ENCODE results near the gene RNF4.
"Not testable (repeated sequence)": the region's sequence is repeated elsewhere in the genome, so short reads cannot be mapped to it uniquely, and the experiment has no call there.

RNF4 gene

GRCh38 chr4:2468456-2469191, at the start of gene RNF4:
Gene RNF4 (plus strand): TSS chr4:2469106. CDS start chr4:2490494, 21,388 bp downstream.
- DNase-seq (ENCODE audit: low read depth), result peak; percentile 80

GRCh38 chr4:2419814-2420213, 49.1 kb upstream of the RNF4 start:
- DNase-seq (ENCODE audit: low read depth), result no peak

DNA sequence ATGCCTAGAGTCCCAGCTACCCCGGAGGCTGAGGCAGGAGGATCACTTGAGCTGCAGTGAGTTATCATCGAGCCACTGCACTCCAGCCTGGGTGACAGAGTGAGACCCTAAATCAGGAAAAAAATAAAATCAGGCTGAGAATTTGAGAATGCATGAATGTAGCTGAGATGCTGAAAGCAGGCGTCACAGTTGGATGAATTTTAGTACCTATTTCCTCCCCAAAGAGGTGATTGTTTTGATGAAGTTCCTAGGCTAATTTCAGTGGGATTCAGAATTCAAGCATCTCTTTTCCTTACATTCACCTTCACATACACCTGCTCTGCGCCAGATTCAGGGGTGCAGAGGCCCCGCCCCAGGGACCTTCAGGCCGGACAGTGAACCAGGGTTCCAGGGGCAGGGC, 47.0 kb upstream of the RNF4 start:
- DNase-seq (ENCODE audit: low read depth), result no peak

GRCh38 chr4:2423066-2423465, 45.8 kb upstream of the RNF4 start:
- DNase-seq (ENCODE audit: low read depth), result no peak

DNA sequence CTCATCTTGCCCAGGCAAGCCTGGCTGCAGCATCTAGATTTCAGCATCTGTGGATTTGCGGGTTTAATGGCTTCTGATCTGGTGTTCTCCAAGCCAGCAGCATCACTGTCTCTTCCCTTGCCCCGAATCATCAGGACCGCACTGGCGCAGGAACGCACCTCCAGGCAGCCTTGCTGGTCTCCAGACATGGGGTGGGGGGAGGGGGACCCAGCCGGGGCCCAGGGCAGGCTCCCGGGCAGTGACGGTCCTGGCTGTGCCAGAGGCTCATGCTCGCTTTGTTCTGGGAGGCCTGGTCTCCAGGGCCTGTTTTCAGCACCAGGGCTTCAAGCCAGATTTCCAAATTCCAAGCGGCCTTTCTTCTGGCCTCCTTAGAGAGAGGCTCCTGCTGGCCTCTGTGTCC, 45.2 kb upstream of the RNF4 start:
- no peak for DNase-seq (ENCODE audit: low read depth)

DNA sequence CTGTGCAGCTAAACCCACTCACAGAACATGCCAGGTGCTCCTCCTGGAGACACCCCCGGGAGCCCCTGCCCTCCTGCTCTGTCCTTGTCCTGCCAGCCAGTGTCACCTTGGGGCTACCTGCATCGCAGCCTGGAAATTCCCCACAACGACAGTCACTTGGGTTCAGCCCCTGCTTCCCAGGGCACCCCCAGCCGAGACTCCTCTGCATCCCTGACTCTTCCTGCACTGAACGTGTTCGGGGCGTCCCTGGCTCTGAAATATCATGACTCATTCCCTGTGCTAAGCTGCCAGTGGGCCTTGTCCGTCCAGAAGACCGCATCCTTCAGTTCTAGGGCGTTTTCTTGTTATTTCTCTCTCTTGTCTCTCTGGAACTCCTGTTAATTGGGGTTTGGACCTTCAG, 44.3 kb upstream of the RNF4 start:
- DNase-seq (ENCODE audit: low read depth), result no peak

GRCh38 chr4:2425386-2426068, 43.4 kb upstream of the RNF4 start:
- no peak for DNase-seq (ENCODE audit: low read depth)

DNA sequence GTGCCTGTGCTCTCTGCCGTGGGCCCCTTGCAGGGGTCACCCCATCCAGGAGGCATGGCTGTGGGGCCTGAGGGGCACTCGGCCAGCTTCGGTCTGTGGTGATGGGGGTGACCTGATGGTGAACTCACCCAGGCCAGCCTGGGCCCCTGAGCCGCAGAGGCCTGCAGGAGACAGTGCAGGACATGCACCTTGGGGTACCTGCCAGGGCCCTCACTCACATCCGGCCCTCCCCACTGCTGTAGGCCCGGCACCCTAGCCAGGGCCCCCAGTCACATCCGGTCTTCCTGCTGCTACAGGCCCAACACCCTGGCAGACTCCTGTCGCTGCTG, 42.9 kb upstream of the RNF4 start:
- no peak for DNase-seq (ENCODE audit: low read depth)

DNA sequence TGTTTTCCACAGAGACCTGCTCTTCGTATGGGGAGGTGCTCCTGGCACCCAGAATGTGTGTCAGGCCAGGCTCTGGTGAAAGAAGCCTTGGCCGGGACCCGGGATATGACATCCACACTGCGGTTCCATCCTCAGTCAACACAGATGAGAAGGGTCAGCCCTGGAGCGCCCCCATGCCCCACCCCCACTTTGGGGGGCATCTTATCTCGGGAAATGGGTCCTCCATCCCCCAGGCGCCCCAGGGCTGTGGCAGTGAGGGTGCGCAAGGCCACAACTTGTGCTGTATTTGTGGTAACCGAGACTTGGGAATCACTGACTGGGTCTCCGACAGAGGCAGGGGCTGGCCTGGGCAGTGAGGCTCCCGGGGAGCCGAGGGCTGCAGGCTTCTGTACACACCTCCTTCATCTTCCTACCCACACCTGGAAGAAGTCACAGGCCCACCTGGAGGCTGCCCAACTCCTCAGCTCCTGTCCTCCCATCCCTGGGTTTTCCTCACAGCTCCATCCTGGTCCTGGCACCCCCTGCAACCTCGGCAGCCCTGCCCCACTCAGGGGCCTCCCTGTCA, 42.1 kb upstream of the RNF4 start:
- DNase-seq (ENCODE audit: low read depth), result no peak

GRCh38 chr4:2427383-2428334, 41.2 kb upstream of the RNF4 start:
- DNase-seq (ENCODE audit: low read depth), result no peak

DNA sequence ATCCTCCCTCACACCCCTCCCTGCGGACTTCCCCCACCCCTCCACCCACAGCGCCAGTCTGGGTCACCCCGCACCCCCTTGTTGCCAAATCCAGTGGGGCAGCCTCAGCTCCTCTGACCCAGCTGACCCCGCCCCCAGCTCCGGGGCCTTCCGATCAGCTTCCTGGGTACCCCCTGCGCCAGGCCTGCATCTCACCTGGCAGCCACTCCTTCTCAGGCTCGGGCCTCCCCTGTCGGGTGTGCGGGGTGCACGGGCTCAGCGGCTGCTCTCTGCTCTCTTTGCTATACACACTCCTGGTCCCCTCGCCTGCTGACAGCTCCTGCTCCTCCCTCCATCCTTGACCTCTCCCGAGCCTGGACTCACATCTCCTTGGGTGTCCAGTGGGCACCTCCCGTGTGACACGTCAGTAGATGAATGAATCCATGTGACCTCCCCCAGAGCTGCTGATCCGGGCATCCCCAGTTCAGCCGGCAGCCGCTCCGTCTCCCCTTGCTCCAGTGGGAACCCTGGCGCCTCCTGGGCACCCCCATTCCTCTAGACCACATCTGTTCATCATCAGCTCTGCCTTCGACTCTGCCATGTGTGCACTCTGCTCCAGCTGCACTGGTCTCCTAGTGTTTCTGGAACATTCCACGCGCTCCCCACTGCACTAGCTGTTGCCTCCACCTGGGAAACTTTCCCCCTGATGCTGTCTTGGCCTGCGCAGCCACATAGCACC, 40.3 kb upstream of the RNF4 start:
- DNase-seq (ENCODE audit: low read depth), result no peak

- not testable (repeated sequence) for DNase-seq (ENCODE audit: low read depth)
These were observed 38.8 kb upstream of the RNF4 start for GRCh38 chr4:2429945-2430757.

DNA sequence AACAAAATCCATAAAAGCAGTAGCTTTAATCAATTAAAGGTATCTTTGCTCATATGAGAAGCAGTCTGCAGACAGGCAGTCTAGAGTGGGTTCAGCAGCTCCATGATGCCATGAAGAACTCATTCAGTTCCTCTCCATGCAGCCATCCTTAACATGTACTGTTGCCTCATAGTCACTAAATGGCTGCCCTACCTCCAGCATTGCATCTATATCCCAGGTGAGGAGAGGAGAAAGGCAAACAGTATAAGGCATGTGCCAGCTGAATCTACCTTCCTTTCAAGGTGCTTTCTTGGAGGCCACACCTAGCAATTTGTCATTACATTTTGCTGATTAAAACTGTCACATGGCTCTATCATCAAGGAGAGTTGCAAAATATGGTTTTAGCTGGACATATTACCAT, 36.9 kb upstream of the RNF4 start:
- DNase-seq (ENCODE audit: low read depth), result no peak

- no peak for DNase-seq (ENCODE audit: low read depth)
These were observed 35.8 kb upstream of the RNF4 start for GRCh38 chr4:2432991-2433530.

GRCh38 chr4:2433609-2434350, 35.1 kb upstream of the RNF4 start:
- DNase-seq (ENCODE audit: low read depth), result no peak

DNA sequence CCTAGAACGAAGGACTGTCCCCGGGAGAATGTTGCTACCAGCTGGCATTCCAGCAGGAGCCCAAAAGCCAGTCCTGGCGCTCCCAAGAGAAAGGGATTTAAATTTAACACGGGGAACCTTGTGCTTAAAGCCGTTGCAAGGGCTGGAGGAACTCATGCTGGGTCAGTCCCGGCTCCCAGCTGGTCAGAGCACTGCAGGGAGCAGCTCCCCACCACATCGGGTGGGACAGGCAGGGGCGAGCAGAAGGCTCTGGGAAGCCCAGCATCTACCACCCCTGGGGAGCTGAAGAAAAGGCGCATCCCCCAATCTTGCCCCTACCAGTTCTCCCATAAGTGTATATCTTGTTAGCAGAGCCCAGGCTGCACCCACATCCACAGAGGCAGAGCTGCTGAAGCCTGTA, 34.5 kb upstream of the RNF4 start:
- DNase-seq (ENCODE audit: low read depth), result no peak

GRCh38 chr4:2436301-2436700, 32.6 kb upstream of the RNF4 start:
- DNase-seq (ENCODE audit: low read depth), result no peak

- DNase-seq (ENCODE audit: low read depth), result no peak
These were observed 32.0 kb upstream of the RNF4 start for GRCh38 chr4:2436761-2437474.
